ENCODE results near the gene MACROD2.

The MACROD2 gene

DNA sequence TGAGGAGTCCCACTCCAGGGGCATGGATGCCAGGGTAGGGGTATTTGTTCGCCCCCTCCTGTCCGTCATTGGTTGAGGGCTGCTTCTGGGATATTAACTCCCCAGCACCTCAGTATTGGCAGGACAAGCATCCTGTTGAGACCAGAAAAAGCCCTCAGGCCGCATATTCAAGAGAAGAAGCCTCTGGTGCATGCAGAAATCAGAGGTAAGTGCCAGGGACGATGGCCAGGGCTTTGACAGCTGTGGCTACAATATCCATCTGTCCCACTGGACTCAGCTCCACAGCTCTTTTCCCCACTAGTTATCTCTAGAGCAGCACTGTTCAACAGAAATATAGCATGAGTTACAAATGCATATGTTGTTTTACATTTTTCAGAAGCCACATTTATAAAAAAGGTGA, 1926.6 kb downstream of the MACROD2 start:
- no peak for DNase-seq

DNA sequence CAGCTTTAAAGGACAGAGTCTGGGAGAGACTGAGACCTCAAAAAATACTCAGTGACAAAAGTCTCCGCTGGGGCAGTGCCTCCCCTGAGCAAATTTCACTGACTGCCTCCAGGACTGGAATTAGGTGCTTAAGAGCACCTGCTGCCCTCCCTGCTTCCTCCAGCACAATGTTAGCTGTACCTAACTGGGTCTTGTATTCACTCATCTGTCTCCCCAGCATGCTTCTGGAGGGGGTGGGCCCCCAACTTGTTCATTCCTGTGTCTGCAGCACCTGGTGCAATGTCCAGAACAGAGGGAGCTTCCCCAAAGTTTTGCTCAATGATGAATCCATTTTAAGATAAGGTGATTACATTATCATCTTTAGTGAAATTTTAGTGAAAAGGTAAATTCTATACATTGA, 1927.2 kb downstream of the MACROD2 start:
- no peak for DNase-seq

DNA sequence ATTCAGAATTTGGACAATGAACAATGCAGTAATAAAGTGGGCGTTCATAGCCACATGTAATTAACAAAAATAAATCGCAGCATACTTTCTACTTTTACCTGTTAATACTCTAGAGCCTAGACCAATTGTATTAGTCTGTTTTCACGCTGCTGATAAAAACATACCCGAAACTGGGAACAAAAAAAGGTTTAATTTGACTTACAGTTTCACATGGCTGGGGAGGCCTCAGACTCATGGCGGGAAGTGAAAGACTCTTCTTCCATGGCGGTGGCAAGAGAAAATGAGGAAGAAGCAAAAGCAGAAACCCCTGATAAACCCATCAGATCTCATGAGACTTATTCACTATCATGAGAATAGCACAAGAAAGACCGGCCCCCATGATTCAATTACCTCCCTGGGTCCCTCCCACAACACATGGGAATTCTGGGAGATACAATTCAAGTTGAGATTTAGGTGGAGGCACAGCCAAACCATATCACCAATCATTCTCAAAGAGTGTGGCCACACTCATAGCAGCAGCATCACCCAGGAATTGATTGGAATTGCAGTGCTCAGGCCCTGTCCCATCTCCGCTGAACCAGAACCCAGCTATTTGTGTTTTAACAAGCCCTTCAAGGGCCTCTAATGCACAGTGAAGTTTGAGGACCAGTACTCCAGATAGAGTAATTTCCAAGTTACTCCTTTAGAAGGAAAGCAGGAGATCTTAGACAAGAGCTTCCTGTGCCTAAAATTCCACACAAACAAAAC, 1927.9 kb downstream of the MACROD2 start:
- no peak for DNase-seq

DNA sequence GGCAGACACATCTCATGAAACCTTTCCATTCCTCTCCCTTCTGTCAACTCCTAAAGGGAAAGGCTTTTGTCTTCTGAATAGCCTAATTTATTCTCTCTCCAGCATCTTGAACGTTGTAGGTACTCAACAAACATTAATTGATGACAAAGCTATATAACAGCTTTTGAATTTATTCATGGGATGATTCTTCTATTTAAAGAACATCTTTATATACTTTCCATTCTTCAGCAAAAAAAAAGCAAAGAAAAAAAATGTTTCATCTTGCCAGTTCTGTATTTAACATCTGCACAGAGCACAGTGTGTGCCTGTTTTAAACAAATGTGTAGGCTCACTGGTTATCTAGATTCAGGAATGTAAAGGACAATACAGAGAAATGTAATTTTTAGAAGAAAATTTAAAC, 1929.2 kb downstream of the MACROD2 start:
- no peak for DNase-seq

DNA sequence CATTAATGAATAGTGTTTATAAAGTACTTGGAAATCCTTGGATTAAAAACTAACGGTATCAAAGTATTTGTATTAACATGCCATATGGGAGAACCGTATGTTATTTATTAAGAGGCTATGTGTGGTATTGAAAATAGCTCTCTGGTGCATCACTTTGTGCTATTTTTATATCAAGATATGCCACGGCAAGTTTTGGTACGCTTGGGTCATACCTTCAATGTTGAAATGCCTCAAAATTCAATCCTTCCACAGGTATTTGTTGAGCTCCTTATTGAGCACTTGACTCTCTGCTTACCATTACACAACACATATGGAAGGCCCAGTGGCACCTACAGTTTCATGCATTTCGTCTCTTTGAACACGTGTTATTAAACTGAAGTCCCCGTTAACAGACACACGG, 1930.1 kb downstream of the MACROD2 start:
- DNase-seq, result no peak

DNA sequence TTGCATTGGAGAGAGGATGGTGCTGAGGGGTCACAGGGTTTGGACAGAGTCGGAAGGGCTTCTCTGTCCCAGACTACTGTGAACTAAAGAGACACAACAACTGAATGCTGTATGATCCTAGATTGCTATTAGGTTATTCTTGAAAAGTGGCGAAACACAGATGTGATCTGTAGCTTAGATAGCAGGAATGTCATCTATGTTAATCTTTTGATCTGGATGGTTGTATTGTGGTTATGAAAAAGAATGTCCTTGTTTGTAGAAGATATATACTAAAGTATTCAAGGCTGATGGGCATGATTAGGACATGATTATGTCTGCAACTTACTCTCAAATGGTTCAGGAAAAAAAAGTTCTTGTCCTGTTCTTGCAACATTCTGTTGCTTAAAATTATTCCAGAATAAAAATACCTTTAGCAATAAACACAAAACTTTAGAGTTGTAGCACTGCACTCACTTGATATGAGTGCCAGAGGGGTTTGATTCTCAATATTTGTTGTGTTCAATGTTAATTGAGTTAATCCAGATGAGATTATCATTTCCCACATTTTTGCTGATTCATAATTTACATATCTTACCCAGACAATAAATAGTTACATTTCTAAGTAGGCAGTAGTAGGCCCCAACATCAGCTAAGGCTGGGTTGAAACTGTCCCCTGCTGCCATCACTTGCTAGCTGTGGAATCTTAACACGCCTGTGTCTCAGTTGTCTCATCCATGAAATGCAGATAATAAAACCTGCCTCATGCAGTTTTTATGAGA, 1932.8 kb downstream of the MACROD2 start:
- no peak for DNase-seq

DNA sequence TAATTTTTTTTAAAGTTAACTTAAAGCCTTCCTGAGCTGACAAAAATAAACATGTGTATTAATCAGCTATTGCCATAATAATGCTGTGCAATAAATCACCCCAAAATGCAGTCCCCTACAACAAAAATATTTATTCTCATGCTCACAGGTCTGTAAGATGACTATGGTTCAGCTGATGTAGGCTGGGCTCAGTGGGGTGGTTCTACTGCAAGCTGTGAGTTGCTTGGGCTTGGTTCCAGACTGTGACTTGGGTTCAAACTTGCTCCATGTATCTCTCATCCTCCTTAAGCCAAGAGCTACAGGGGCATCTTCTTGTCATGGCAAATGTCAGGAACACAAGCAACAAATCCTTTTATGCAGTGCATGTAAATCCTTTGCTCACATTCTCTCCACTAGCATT, 1933.6 kb downstream of the MACROD2 start:
- no peak for DNase-seq

DNA sequence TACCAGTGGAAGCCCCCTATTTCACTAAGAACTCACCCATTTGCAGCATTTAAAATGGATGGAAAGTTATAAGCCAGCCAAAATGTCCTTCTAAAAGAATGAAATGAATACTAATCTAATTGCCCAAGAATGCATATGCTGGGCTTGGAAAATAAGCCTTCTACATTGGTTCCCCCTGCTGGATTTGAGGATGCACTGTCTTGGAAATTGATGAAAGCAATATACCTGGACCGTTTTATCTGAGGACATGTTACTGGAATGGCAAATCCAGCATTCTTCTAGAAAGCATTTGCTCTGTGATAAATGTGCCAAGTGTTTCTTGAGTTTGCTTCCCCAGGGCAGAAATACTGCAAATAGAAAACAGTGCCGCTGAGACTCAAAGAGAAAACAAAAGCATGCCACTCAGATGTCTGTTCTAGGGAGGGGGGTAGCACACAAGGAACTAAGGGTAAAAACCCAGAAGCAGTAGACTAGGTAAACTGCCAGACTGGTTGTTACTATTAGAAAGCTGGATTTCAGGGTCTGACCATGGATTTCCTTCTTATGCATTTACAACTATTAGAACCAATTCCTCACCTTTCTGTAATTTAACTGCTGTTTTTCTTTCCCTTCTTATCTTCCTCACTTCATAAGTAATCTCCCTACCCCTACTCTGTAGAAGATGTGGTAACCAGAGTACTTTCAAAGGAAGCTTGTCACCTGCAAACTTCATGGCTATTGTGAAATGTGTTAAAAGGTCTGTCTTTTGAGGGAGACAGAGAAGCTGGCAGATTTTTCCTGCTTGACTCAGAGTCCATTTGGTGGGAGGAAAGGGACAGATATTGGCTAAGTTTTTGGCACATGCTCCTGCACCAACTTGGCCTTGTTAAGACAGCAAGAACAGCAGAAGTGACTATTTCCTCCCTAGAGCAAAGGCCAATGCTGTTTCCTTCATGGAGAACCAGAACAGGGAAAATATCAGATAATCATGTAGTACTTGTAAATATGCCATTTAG, 1935.3 kb downstream of the MACROD2 start:
- DNase-seq, result no peak

DNA sequence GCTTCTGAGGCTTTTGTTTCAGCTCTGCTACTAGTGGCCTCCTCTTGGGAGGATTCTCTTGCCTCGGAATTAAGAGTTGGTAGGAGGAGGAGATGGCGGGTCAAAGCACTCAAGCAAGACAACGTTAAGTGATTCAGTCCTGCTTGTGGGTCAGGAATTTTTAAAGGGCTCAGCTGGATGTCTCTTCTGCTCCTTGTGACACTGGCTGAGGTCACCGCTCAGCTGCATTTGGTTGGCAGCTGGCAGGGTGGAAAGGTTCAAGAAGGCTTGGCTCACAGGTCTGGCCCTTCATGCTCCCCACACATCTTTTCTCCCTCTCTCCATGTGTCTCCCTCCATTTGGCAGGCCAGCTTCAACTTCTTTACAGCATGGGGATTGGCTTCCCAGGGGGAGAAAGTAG, 1936.6 kb downstream of the MACROD2 start:
- no peak for DNase-seq

DNA sequence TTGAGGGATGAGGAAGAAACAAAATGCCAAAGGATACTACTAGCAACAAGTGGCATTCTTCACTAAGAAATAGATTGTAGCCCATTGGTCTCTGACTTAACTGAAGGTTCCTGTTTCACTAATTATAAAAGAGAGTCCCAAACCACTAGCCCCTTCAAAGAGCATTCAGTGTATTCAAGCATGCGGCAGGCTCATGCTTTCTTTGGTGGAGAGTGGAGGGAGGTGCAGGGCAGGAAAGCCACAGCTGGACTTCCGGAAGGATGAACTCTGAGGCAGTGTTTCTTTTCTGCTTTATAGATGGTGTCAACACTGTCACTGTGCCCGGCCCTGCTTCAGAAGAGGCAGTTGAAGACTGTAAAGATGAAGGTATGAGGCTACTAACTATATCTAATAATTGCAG, 1941.9 kb downstream of the MACROD2 start:
- DNase-seq, result no peak

DNA sequence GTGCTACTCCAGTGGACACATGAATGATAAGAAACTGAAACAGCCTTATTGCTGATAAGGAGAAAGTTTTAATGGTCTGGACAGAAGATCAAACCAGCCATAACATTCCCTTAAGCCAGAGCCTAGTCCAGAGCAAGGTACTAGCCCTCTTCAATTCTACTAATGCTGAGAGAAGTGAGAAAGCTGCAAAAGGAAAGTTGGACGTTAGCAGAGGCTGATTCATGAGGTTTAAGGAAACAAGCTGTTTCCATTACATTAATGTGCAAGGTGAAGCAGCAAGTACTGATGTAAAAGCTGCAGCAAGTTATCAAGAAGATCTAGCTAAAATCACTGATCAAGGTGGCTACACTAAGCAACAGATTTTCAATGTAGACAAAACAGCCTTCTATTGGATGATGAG, 1943.5 kb downstream of the MACROD2 start:
- DNase-seq, result no peak

DNA sequence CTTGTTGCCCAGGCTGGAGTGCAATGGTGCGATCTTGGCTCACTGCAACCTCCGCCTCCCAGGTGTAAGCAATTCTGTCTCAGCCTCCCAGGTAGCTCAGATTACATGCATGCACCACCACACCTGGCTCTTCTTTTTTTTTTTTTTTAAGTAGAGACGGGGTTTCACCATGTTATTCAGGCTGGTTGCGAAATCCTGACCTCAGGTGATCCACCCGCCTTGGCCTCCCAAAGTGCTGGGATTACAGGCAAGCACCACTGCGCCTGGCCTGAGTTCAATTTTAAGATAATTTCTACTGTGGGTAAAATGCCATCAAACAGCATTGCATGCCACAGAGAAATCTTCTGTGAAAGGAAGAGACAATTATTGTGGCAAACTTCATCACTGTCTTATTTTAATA, 1944.8 kb downstream of the MACROD2 start:
- no peak for DNase-seq

DNA sequence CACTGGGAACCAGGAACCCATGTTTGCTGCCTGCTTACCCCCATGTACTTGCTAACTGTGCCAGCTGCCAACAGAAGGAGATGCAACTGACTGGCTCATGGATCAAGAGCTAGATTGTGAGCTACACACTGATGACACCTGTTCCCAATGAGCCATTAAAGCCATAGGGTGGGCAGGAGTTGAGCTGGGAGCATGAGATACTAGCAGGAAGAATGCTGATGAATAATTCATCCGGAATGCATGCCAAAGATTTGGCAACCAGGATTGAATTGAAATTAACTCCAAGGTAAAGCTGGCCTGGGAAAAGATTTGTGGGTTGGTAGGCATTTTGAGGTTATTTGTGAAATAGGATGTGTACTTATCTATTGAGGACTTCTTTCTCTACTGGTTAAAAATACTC, 1946.8 kb downstream of the MACROD2 start:
- no peak for DNase-seq

DNA sequence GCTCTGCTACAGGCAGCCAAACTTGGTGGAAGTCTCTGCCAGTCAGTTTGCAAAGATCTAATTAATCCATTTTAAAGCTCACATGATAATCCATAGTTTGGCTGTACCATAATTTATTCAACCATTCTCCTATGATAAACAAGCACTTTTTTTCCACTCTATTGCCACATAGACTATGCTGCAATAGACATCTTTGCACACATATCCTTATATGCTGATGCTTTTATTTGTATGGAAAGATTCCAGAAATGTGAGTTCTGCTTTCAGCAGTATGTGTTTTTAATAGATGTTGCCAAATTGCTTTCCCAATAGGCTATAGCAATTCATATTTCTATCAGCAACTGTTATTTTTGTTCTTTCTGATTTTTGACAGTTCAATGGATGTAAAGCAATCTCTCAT, 1950.0 kb downstream of the MACROD2 start:
- no peak for DNase-seq

DNA sequence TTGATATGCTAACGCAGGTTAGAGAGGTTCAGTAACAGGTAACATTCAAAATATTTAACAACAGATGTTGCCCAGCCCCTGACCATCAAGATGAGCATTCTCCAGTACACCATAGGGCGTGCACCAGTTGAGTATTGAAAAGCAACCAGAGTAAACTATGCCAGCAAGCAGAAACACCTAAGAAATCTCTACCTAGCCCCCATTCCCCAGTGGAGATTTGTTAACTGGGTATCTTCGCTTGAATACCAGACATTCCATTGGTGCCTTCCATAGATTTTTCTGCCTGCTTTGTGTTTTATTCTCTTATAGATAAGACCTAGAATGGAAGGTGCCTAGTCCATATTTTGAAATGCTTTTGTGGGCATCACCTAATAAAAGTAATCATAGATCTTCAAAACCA, 1954.1 kb downstream of the MACROD2 start:
- DNase-seq, result no peak

DNA sequence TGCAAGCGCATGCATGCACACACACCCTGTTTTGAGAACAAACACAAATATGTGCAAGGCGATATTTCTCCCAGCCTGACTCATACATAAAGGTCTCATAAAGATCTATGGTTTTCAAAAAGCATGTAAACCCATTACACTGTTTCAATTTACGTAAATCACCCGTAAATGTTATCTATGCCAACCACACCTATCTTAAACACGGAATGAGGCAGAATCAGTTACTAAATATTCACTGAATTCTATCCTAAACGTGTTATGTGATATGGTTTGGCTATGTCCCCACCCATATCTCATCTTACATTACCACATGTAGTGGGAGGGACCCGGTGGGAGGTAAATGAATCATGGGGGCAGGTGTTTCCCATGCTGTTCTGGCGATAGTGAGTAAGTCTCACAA, 1956.3 kb downstream of the MACROD2 start:
- no peak for DNase-seq

DNA sequence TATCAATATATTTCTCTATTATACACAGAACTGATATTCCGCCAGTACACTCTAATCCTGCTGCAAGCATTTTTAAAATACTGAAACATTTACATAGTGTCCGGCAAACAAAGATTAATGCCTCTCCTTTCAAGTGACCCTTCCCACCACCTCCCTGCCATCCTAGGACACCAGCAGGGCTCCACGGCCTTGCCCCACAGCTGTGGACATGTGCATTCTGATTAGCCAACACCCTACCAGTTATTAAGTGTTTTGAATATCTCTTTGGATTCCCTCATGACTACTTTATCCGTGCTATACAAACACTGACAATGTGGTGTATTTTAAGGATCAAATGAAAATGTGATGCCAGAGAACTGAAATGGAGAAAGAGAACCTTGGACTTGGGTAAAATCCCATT, 1962.8 kb downstream of the MACROD2 start:
- no peak for DNase-seq

DNA sequence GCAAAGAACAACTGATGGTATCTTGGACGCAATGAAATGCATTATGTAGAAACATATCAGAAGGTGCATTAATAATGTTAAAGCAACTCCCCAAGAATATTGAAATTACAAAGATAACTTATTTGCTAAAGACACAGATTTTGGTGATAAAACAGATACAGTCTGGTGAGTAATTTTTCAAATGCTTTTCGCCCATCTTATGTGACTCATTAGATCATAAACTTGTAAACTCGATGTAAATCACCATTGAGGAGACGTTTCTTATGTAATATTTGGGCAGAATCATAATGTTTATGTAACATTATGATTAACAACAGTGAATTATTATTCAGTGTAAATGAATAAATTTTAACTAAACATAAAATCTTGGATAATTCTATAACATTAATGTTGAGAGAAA, 1969.8 kb downstream of the MACROD2 start:
- DNase-seq, result no peak

DNA sequence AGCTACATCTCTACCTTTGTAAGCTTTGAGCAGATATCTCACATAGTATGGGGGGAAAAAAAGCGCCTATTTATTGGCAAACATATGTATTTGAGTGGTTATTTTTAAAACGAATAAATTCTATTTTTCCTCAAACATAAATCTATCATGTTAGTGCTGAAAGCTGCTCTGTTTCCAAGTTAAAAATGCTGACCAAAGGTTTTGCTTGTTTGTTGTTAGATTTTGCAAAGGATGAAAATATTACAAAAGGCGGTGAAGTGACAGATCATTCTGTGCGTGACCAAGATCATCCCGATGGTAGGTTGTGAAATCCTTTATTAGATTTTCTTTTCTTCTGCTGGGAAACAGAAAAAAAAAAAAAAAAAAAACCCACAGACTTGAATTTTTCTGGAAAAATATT, 1972.0 kb downstream of the MACROD2 start:
- no peak for DNase-seq

DNA sequence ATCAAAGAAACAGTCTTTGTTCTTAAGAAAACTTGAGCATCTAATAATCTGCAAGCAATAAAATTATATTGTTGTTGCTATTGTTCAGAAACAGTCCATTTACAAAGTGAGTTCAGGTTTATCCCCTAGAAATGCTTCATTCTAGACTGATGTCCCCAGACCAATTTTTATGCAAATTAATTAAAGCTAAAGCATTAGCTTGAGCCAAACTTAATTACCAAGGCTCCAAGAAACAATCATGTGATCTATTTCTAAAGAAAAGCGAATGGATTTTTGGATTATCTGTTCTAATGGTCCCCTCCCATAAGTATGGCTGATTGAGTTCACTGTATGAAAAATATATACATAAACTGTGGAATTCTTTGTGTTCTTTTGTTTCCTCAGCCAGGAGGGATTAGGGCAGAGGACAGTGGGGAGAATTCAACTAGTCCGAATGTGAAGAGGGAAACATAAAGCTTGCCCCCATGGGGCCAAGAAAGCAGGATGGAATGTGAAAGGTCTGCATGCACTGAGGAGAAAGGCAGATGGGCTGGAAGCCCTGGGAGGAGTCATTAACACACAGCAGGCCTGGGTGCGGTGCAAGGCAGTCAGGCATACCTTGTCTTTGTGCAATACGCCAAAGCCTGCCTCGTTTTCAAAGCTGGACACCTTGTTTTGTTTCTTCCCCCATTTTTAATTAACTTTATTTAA, 1980.9 kb downstream of the MACROD2 start:
- DNase-seq, result no peak

DNA sequence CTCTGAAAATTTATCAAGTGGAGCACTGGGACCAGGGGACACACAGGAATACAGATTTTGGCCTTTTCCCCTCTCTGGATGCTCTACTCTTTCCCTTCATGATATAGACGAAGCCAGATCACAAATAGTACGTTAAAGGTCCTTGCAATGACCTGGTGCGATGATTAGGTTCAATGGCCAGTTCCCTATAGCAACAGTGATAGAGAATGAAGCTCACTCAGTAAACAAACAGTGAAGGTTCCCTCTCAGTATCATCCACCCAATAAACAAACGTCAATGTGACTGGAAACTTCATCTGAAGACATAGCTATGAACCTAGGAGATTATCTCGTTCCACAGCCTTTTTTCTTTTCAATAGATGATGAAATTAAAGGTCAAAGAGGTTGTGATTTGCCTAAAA, 1981.7 kb downstream of the MACROD2 start:
- DNase-seq, result no peak

DNA sequence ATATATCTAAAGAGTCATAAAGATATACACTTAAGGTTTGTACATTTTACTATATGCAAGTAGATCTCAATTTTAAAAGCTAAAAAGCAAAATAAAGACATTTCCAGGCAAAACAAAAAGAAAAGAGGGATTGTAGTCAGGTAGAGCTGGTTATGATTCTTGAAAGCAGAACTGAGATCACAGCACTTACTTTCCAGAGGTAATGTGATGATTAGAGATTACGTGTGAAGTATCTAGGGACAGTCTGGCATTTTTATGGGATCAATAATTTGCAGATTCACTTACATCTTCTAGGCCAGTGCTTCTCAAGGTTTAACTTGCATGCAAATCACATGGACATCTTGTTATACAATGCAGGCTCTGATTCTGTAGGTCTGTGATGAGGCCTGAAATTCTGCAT, 1982.4 kb downstream of the MACROD2 start:
- DNase-seq, result no peak

All from HCEC 1CT (cell line).